Mononuclear cell (primary cell): ENCODE measurements around the gene SECTM1. TPM values are rescaled to one million over a fixed set of nuclear protein-coding genes. Genes with fewer than 3 reads are reported as not detected.
A peak's percentile ranks its signal among the peaks of the same experiment; 100 is the strongest.

ENCODE experiments used
- H3K27me3 ChIP-seq: 2 replicates; pipeline ENCODE4 v1.6.0; 2011; ENCODE audit warnings: low read length, control low read depth; ENCODE audit not compliant: insufficient read depth
- H3K4me1 ChIP-seq: 2 replicates; pipeline ENCODE4 v1.5.1; 2011; ENCODE audit warnings: mild to moderate bottlenecking, low read length, control low read depth; ENCODE audit not compliant: insufficient read depth
- H3K4me3 ChIP-seq: 2 replicates; pipeline ENCODE4 v1.5.1; 2011; ENCODE audit warnings: mild to moderate bottlenecking, low read length, moderate library complexity
- H3K9me3 ChIP-seq: 2 replicates; pipeline ENCODE4 v1.5.1; 2011; ENCODE audit warnings: low read depth, mild to moderate bottlenecking, control low read depth, low read length
- total RNA-seq: library from RNA; depleted of rRNA; stranded (reverse); fragments of >200 nt; gene quantifications from one replicate; pipeline ENCODE4 v1.2.3, GENCODE V29; 2012

The SECTM1 gene
- total RNA-seq, 1 donor = 49.5 TPM

GRCh38 chr17:82343560-82343959, 10.0 kb upstream of the SECTM1 start:
- Histone ChIP-seq H3K9me3 (no peaks in the 10 kb centered on the region), H3K4me1 (peaks cover 3% of the 10 kb centered on the region), H3K27me3 (no peaks in the 10 kb centered on the region), H3K4me3 (no peak overlapping the region)

- H3K27me3 ChIP-seq = no peaks in the 10 kb centered on the region
- no peak overlapping the region for H3K4me3 ChIP-seq
- peaks cover 3% of the 10 kb centered on the region for H3K4me1 ChIP-seq
- H3K9me3 ChIP-seq = no peaks in the 10 kb centered on the region
Measured at GRCh38 chr17:82342361-82343079, 9.0 kb upstream of the SECTM1 start.

GRCh38 chr17:82339634-82340580, 6.3 kb upstream of the SECTM1 start:
- H3K4me3 ChIP-seq = no peak overlapping the region
- no peaks in the 10 kb centered on the region for H3K27me3 ChIP-seq
- H3K9me3 ChIP-seq = no peaks in the 10 kb centered on the region
- H3K4me1 ChIP-seq = peaks cover 10% of the 10 kb centered on the region

- Histone ChIP-seq H3K4me3 (no peak overlapping the region), H3K4me1 (peaks cover 18% of the 10 kb centered on the region), H3K9me3 (no peaks in the 10 kb centered on the region), H3K27me3 (no peaks in the 10 kb centered on the region)
Measured at GRCh38 chr17:82338858-82339633, 5.5 kb upstream of the SECTM1 start.

GRCh38 chr17:82334622-82335394, 1.2 kb upstream of the SECTM1 start:
- H3K27me3 ChIP-seq = no peaks in the 10 kb centered on the region
- H3K9me3 ChIP-seq = no peaks in the 10 kb centered on the region
- H3K4me1 ChIP-seq = peaks cover 42% of the 10 kb centered on the region
- peak overlapping the region; percentile 52 for H3K4me3 ChIP-seq

GRCh38 chr17:82334204-82334621, 647 bp upstream of the SECTM1 start:
- no peaks in the 10 kb centered on the region for H3K27me3 ChIP-seq
- H3K4me1 ChIP-seq = peaks cover 42% of the 10 kb centered on the region
- H3K9me3 ChIP-seq = no peaks in the 10 kb centered on the region
- H3K4me3 ChIP-seq = peak overlapping the region; percentile 52

- peaks cover 42% of the 10 kb centered on the region for H3K4me1 ChIP-seq
- peak overlapping the region; percentile 52 for H3K4me3 ChIP-seq
- no peaks in the 10 kb centered on the region for H3K9me3 ChIP-seq
- no peaks in the 10 kb centered on the region for H3K27me3 ChIP-seq
Measured at GRCh38 chr17:82332669-82333278, 792 bp downstream of the SECTM1 start.

- Histone ChIP-seq H3K4me1 (peaks cover 42% of the 10 kb centered on the region), H3K4me3 (no peak overlapping the region), H3K9me3 (no peaks in the 10 kb centered on the region), H3K27me3 (no peaks in the 10 kb centered on the region)
Measured at GRCh38 chr17:82331345-82331939, 2.1 kb downstream of the SECTM1 start.

GRCh38 chr17:82330322-82331239, 3.0 kb downstream of the SECTM1 start:
- Histone ChIP-seq H3K4me3 (no peak overlapping the region), H3K4me1 (peaks cover 39% of the 10 kb centered on the region), H3K9me3 (no peaks in the 10 kb centered on the region), H3K27me3 (no peaks in the 10 kb centered on the region)

- no peaks in the 10 kb centered on the region for H3K27me3 ChIP-seq
- no peaks in the 10 kb centered on the region for H3K9me3 ChIP-seq
- H3K4me1 ChIP-seq = peaks cover 32% of the 10 kb centered on the region
- H3K4me3 ChIP-seq = no peak overlapping the region
Measured at GRCh38 chr17:82329683-82330321, 3.8 kb downstream of the SECTM1 start.

- no peak overlapping the region for H3K4me3 ChIP-seq
Measured at GRCh38 chr17:82328994-82329507, 4.5 kb downstream of the SECTM1 start.

GRCh38 chr17:82328141-82328993, 5.2 kb downstream of the SECTM1 start:
- Histone ChIP-seq H3K4me1 (peaks cover 22% of the 10 kb centered on the region), H3K9me3 (no peaks in the 10 kb centered on the region), H3K27me3 (no peaks in the 10 kb centered on the region)

More at GRCh38 chr17:82328994-82329507, 4.5 kb downstream of the SECTM1 start:
- Histone ChIP-seq H3K4me1 (peaks cover 24% of the 10 kb centered on the region), H3K9me3 (no peaks in the 10 kb centered on the region), H3K27me3 (no peaks in the 10 kb centered on the region)

More at GRCh38 chr17:82328141-82328993, 5.2 kb downstream of the SECTM1 start:
- no peak overlapping the region for H3K4me3 ChIP-seq
